ENCODE measurements around the gene PNKP.

PNKP gene

GRCh38 chr19:49880162-49880869, 12.9 kb upstream of the PNKP start:
- TF ChIP-seq ZFP30 (CRISPR knock-in tag; IDR thresholded peaks at IDR 0.05) (no peak), ARNTL (CRISPR knock-in tag; IDR thresholded peaks at IDR 0.05; ENCODE audit: borderline replicate concordance, low read depth) (no peak), BACH2 (CRISPR knock-in tag; IDR thresholded peaks at IDR 0.05; ENCODE audit: borderline replicate concordance) (no peak), RARB (CRISPR knock-in tag; IDR thresholded peaks at IDR 0.05) (no peak), POU6F1 (CRISPR knock-in tag; IDR thresholded peaks at IDR 0.05; ENCODE audit: borderline replicate concordance, low read depth) (no peak), CREB5 (CRISPR knock-in tag; IDR thresholded peaks at IDR 0.05; ENCODE audit: low read depth) (no peak), ZNF70 (CRISPR knock-in tag; IDR thresholded peaks at IDR 0.05) (no peak), TSHZ2 (CRISPR knock-in tag; IDR thresholded peaks at IDR 0.05) (no peak), ZC3H10 (CRISPR knock-in tag; IDR thresholded peaks at IDR 0.05) (no peak), ZNF565 (CRISPR knock-in tag; conservative IDR thresholded peaks at IDR 0.05; ENCODE audit: low read depth) (no peak), PATZ1 (CRISPR knock-in tag; IDR thresholded peaks at IDR 0.05; ENCODE audit: borderline replicate concordance) (no peak), CSRNP3 (CRISPR knock-in tag; IDR thresholded peaks at IDR 0.05) (no peak), SNAI2 (CRISPR knock-in tag; IDR thresholded peaks at IDR 0.05) (no peak)
- no peak for ATAC-seq

- no peak for TF ChIP-seq SNAI2 (CRISPR knock-in tag; IDR thresholded peaks at IDR 0.05)
- no peak for TF ChIP-seq ZNF8 (CRISPR knock-in tag; IDR thresholded peaks at IDR 0.05)
- TF ChIP-seq BACH2 (CRISPR knock-in tag; IDR thresholded peaks at IDR 0.05; ENCODE audit: borderline replicate concordance): no peak
- ATAC-seq: no peak
Observed at GRCh38 chr19:49879243-49879963, 12.0 kb upstream of the PNKP start.

GRCh38 chr19:49878744-49879070, 11.3 kb upstream of the PNKP start:
- no peak for ATAC-seq
- no peak for TF ChIP-seq ZNF565 (CRISPR knock-in tag; conservative IDR thresholded peaks at IDR 0.05; ENCODE audit: low read depth)
- no peak for TF ChIP-seq OSR1 (CRISPR knock-in tag; IDR thresholded peaks at IDR 0.05)
- TF ChIP-seq CSRNP3 (CRISPR knock-in tag; IDR thresholded peaks at IDR 0.05): no peak
- TF ChIP-seq ESRRG (CRISPR knock-in tag; IDR thresholded peaks at IDR 0.05): no peak
- TF ChIP-seq TOX (CRISPR knock-in tag; IDR thresholded peaks at IDR 0.05; ENCODE audit: borderline replicate concordance): no peak
- TF ChIP-seq ZNF70 (CRISPR knock-in tag; IDR thresholded peaks at IDR 0.05): no peak
- no peak for TF ChIP-seq ARNTL (CRISPR knock-in tag; IDR thresholded peaks at IDR 0.05; ENCODE audit: borderline replicate concordance, low read depth)
- no peak for TF ChIP-seq TSHZ2 (CRISPR knock-in tag; IDR thresholded peaks at IDR 0.05)
- TF ChIP-seq TCF4 (CRISPR knock-in tag; IDR thresholded peaks at IDR 0.05; ENCODE audit: borderline replicate concordance): no peak
- TF ChIP-seq PATZ1 (CRISPR knock-in tag; IDR thresholded peaks at IDR 0.05; ENCODE audit: borderline replicate concordance): no peak
- TF ChIP-seq ZNF8 (CRISPR knock-in tag; IDR thresholded peaks at IDR 0.05): no peak
- no peak for TF ChIP-seq RARB (CRISPR knock-in tag; IDR thresholded peaks at IDR 0.05)
- no peak for TF ChIP-seq BACH2 (CRISPR knock-in tag; IDR thresholded peaks at IDR 0.05; ENCODE audit: borderline replicate concordance)
- no peak for TF ChIP-seq PPARA (CRISPR knock-in tag; IDR thresholded peaks at IDR 0.05; ENCODE audit: borderline replicate concordance)

Data from SK-N-SH treated with all-trans-retinoic acid at 6 μM for 48 hours (cell line).